ENCODE measurements around the gene TMEM158.

The TMEM158 gene

GRCh38 chr3:45198264-45199260, 27.5 kb downstream of the TMEM158 start:
- no peak for TF ChIP-seq TSHZ2 (CRISPR knock-in tag; IDR thresholded peaks at IDR 0.05)
- no peak for TF ChIP-seq ZNF565 (CRISPR knock-in tag; conservative IDR thresholded peaks at IDR 0.05; ENCODE audit: low read depth)
- no peak for TF ChIP-seq ARNTL (CRISPR knock-in tag; IDR thresholded peaks at IDR 0.05; ENCODE audit: borderline replicate concordance, low read depth)
- no peak for ATAC-seq

GRCh38 chr3:45194791-45195190, 31.3 kb downstream of the TMEM158 start:
- no peak for ATAC-seq

GRCh38 chr3:45191924-45192417, 34.1 kb downstream of the TMEM158 start:
- TF ChIP-seq CREB5 (CRISPR knock-in tag; IDR thresholded peaks at IDR 0.05; ENCODE audit: low read depth) = no peak
- TF ChIP-seq BACH2 (CRISPR knock-in tag; IDR thresholded peaks at IDR 0.05; ENCODE audit: borderline replicate concordance) = no peak
- no peak for TF ChIP-seq TSHZ2 (CRISPR knock-in tag; IDR thresholded peaks at IDR 0.05)
- no peak for TF ChIP-seq SNAI2 (CRISPR knock-in tag; IDR thresholded peaks at IDR 0.05)
- no peak for TF ChIP-seq POU6F1 (CRISPR knock-in tag; IDR thresholded peaks at IDR 0.05; ENCODE audit: borderline replicate concordance, low read depth)
- TF ChIP-seq RARB (CRISPR knock-in tag; IDR thresholded peaks at IDR 0.05) = no peak
- TF ChIP-seq TOX (CRISPR knock-in tag; IDR thresholded peaks at IDR 0.05; ENCODE audit: borderline replicate concordance) = no peak
- TF ChIP-seq ARNTL (CRISPR knock-in tag; IDR thresholded peaks at IDR 0.05; ENCODE audit: borderline replicate concordance, low read depth) = no peak
- no peak for ATAC-seq

More at GRCh38 chr3:45194791-45195190, 31.3 kb downstream of the TMEM158 start:
- TF ChIP-seq CSDC2 (CRISPR knock-in tag; IDR thresholded peaks at IDR 0.05) = no peak

- ATAC-seq = no peak
- TF ChIP-seq RARB (CRISPR knock-in tag; IDR thresholded peaks at IDR 0.05) (no peak), PPARA (CRISPR knock-in tag; IDR thresholded peaks at IDR 0.05; ENCODE audit: borderline replicate concordance) (no peak), CREB5 (CRISPR knock-in tag; IDR thresholded peaks at IDR 0.05; ENCODE audit: low read depth) (no peak), ISL1 (CRISPR knock-in tag; IDR thresholded peaks at IDR 0.05) (no peak), TOX (CRISPR knock-in tag; IDR thresholded peaks at IDR 0.05; ENCODE audit: borderline replicate concordance) (no peak), TSHZ2 (CRISPR knock-in tag; IDR thresholded peaks at IDR 0.05) (no peak), ZNF70 (CRISPR knock-in tag; IDR thresholded peaks at IDR 0.05) (no peak), GLIS3 (CRISPR knock-in tag; IDR thresholded peaks at IDR 0.05) (no peak), ZFP30 (CRISPR knock-in tag; IDR thresholded peaks at IDR 0.05) (no peak), ARNTL (CRISPR knock-in tag; IDR thresholded peaks at IDR 0.05; ENCODE audit: borderline replicate concordance, low read depth) (no peak), CSRNP3 (CRISPR knock-in tag; IDR thresholded peaks at IDR 0.05) (no peak), ZNF565 (CRISPR knock-in tag; conservative IDR thresholded peaks at IDR 0.05; ENCODE audit: low read depth) (no peak)
Measured at GRCh38 chr3:45191424-45191823, 34.7 kb downstream of the TMEM158 start.

Measured in SK-N-SH treated with all-trans-retinoic acid at 6 μM for 48 hours (cell line).